ENCODE measurements around the gene MVB12A. TPM values are rescaled to one million over a fixed set of nuclear protein-coding genes. Genes with fewer than 3 reads are reported as not detected.
A peak's percentile ranks its signal among the peaks of the same experiment; 100 is the strongest.

Gene MVB12A
- total and polyA plus RNA-seq, 9 of the 15 experiments (the other 6 are each of a cell fraction or from before 2014, with no cell fraction given): 1.2 to 46.2 (median 22.4) TPM

DNA sequence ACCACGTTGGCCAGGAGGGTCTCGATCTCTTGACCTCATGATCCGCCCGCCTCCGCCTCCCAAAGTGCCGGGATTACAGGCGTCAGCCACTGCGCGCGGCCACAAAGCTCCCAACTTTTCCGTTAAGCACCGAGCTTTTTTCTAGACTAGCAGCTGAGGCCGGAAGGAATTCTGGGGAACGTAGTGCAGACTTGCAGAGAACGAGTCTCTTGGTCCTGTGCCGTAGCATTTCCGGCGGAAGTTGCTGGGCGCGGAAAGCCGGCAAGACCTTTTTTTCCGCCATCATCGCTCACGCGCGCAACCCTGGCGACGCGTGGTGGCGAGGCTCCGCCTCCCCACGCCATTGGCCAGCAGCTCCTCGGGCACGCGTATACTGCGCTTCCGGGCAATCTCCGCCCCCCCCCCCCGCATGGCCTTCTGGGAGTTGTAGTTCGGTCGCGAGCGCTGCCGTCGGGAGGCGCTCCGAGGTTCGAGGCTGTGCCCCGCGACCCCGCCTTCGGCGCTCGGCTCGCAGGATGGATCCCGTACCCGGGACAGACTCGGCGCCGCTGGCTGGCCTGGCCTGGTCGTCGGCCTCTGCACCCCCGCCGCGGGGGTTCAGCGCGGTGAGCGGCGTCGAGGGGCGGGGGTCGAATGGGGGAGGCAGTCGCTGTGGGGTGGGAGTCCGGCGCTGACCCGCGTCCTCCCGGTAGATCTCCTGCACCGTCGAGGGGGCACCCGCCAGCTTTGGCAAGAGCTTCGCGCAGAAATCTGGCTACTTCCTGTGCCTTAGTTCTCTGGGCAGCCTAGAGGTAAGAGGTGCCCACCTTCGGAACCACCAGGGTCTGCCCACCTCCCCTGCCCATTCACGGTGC lies at the start of gene MVB12A (continued):
- peak; percentile 98 for TF ChIP-seq ADNP (tag; IDR thresholded peaks at IDR 0.05)
- no peak for TF ChIP-seq RBM14 (IDR thresholded peaks at IDR 0.05; ENCODE audit: borderline replicate concordance, insufficient read depth, low read depth, low read length)
- TF ChIP-seq MCM2 (IDR thresholded peaks at IDR 0.05; ENCODE audit: low read depth): no peak
- TF ChIP-seq ATF6 (CRISPR knock-in tag; IDR thresholded peaks at IDR 0.05): no peak
- TF ChIP-seq, protein P1, sequence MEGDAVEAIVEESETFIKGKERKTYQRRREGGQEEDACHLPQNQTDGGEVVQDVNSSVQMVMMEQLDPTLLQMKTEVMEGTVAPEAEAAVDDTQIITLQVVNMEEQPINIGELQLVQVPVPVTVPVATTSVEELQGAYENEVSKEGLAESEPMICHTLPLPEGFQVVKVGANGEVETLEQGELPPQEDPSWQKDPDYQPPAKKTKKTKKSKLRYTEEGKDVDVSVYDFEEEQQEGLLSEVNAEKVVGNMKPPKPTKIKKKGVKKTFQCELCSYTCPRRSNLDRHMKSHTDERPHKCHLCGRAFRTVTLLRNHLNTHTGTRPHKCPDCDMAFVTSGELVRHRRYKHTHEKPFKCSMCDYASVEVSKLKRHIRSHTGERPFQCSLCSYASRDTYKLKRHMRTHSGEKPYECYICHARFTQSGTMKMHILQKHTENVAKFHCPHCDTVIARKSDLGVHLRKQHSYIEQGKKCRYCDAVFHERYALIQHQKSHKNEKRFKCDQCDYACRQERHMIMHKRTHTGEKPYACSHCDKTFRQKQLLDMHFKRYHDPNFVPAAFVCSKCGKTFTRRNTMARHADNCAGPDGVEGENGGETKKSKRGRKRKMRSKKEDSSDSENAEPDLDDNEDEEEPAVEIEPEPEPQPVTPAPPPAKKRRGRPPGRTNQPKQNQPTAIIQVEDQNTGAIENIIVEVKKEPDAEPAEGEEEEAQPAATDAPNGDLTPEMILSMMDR (IDR thresholded peaks at IDR 0.05 in 2 of 3, conservative IDR thresholded peaks at IDR 0.05 in 1 of 3; ENCODE audit: insufficient read depth in 2 of 3, low read depth in 1 of 3, low read length in 3 of 3): 0 out of 6 replicates have a peak, but pooled peaks of 1 of the 3 experiments have one; percentile 0
- no peak for TF ChIP-seq HOXB6 (CRISPR knock-in tag; IDR thresholded peaks at IDR 0.05; ENCODE audit: borderline replicate concordance)
- TF ChIP-seq PHF8 (IDR thresholded peaks at IDR 0.05; ENCODE audit: borderline replicate concordance, low read length): peak; percentile 65; the same call in 1 of the 2 replicates
- no peak; the same call in 1 of the 2 replicates for TF ChIP-seq ZNF24 (IDR thresholded peaks at IDR 0.05)
- no peak for TF ChIP-seq NR4A1 (CRISPR knock-in tag; IDR thresholded peaks at IDR 0.05)
- TF ChIP-seq NR4A1 (tag; IDR thresholded peaks at IDR 0.05): no peak
- peak; percentile 43; the same call in 1 of the 2 replicates for TF ChIP-seq DEAF1 (CRISPR knock-in tag; IDR thresholded peaks at IDR 0.05)
- TF ChIP-seq KDM2B (CRISPR knock-in tag; IDR thresholded peaks at IDR 0.05): 0 out of 2 replicates have a peak, but pooled peaks have one; percentile 18
- peak; percentile 27; the same call in 1 of the 2 replicates for TF ChIP-seq TCF3 (CRISPR knock-in tag; IDR thresholded peaks at IDR 0.05)
- TF ChIP-seq TAL1 (IDR thresholded peaks at IDR 0.05): no peak
- TF ChIP-seq NFE2 (IDR thresholded peaks at IDR 0.05; ENCODE audit: low read depth): no peak
- no peak; the same call in 1 of the 2 replicates for TF ChIP-seq RAD51 (IDR thresholded peaks at IDR 0.05; ENCODE audit: borderline replicate concordance, low read depth)
- TF ChIP-seq ZC3H11A (IDR thresholded peaks at IDR 0.05; ENCODE audit: low read depth, low read length): 0 out of 2 replicates have a peak, but pooled peaks have one; percentile 56
- 0 out of 2 replicates have a peak, but pooled peaks have one; percentile 16 for TF ChIP-seq XRCC5 (IDR thresholded peaks at IDR 0.05; ENCODE audit: low read depth, low read length)
- no peak for TF ChIP-seq SMARCB1 (IDR thresholded peaks at IDR 0.05; ENCODE audit: insufficient read length, low read depth)
- TF ChIP-seq ZNF695 (CRISPR knock-in tag; IDR thresholded peaks at IDR 0.05): no peak
- no peak for TF ChIP-seq EWSR1 (IDR thresholded peaks at IDR 0.05; ENCODE audit: borderline replicate concordance, low read depth, partially characterized antibody)
